Esophagus squamous epithelium (tissue), 5 donors: Measurements from ENCODE around the gene GLIS1. TPM values are rescaled to one million over a fixed set of nuclear protein-coding genes. Genes with fewer than 3 reads are reported as not detected.

Experiments
- DNase-seq: peaks from one replicate; lab custom pipeline; 2025; lab: John Stamatoyannopoulos, UW
- H3K27ac ChIP-seq, 4 donors: fragments of 200-600 bp; sonication (generic); one replicate each; pipeline ENCODE4 v1.5.1; 2016 to 2019; ENCODE audit warnings: mild to moderate bottlenecking in 1 of 4
- H3K27me3 ChIP-seq, 4 donors: fragments of 200-600 bp; sonication (generic); 1 replicate in 3 of 4; 2 replicates in 1 of 4; pipeline versions ENCODE4 v1.5.1 to v1.6.0; 2017 to 2021; ENCODE audit warnings: antibody characterized with exemption in 1 of 4
- H3K36me3 ChIP-seq, 3 donors: fragments of 200-600 bp; sonication (generic); one replicate each; pipeline ENCODE4 v1.5.1; 2016 to 2019
- H3K4me1 ChIP-seq, 3 donors: fragments of 200-600 bp; sonication (generic); one replicate each; pipeline ENCODE4 v1.5.1; 2017 to 2019
- H3K4me3 ChIP-seq, 4 donors: fragments of 200-600 bp; sonication (generic); 1 replicate in 3 of 4; 2 replicates in 1 of 4; pipeline ENCODE4 v1.5.1; 2016 to 2019; ENCODE audit warnings: mild to moderate bottlenecking in 2 of 4, moderate library complexity in 1 of 4
- H3K9me3 ChIP-seq, 3 donors: fragments of 200-600 bp; sonication (generic); one replicate each; pipeline ENCODE4 v1.5.1; 2016 to 2019
- POLR2A ChIP-seq, 4 donors: fragments of 450-650 bp; IDR thresholded peaks; one replicate each; pipeline ENCODE4 v1.6.1; 2017; ENCODE audit warnings: antibody characterized with exemption in 4 of 4, mild to moderate bottlenecking in 4 of 4, moderate library complexity in 3 of 4
- WGBS, 2 donors: methylation state at CpG; one replicate each; pipeline ENCODE4 v1.1.5; 2018; 5-methylcytosine and 5-hydroxymethylcytosine counted together
- intact Hi-C: fragments of 100-400 bp; cut with DNase I; formaldehyde crosslinking; loops from one replicate; pipeline ENCODE4 v1.15.0; 2022
- total RNA-seq, 4 donors: library from RNA; depleted of rRNA; stranded (reverse); fragments of >200 nt; gene quantifications; one replicate each; pipeline ENCODE4 v1.1.0, GENCODE V29; 2016
- TF ChIP-seq, protein P1 (sequence below), 6 experiments: fragments of 450-650 bp in 4 of 6; fragments of 200-600 bp in 2 of 6; sonication (generic) in 2 of 6; IDR thresholded peaks; one replicate each; pipeline ENCODE4 v1.5.1; 2016 to 2019; ENCODE audit warnings: antibody characterized with exemption in 6 of 6, mild to moderate bottlenecking in 4 of 6, moderate library complexity in 4 of 6
- donor health status: DM: yes; HTN: yes; CAD: no.

GLIS1 gene
- total RNA-seq, 4 donors from 2014 or later: 0.57 TPM; not detected in 3

DNA sequence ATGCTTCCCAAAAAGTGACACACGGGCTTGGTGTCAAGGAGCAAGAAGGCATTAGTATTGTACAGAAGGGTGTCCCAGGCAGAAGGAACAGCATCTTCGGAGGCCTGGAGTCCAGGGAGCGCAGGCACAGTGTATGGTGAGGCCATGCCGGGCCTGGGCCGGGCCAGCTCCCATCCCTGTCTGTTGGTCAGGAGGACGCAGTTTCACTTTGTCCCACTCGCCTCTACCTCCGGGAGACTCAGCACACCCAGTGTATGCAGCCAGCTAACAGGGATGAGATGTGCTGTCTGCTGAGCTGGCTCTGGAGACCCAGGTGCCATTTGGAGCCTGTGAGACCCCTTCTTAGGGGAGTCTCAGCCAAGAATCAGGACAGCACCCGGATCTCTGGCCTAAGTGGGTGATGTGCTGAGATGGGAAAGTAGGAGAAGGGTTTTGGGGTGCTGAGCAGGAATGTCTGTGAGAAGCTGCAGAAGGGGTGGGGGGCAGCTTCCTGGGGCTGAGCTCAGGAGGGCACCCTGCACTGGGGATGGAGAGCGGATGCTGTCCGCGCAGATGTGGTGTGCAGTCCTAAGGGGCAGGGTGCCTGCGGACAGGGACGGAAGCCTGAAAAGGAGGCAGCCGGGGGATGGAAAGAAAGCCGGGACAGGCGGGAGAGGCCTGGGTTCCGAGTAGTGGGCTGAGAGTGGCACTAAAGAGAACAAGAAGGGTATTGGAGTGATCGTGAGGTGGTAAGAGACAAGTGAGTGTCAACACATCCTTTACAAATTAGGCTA is 254.1 kb downstream of the GLIS1 start:
- Histone ChIP-seq H3K4me1 (peaks cover 0 to 6% (median 5%) of the 10 kb centered on the region in 3 donors), H3K9me3 (no peaks in the 10 kb centered on the region), H3K4me3 (no peak overlapping the region), H3K27ac (no peak overlapping the region), H3K36me3 (no peaks in the 10 kb centered on the region), H3K27me3 (peaks cover 0 to 80% (median 0%) of the 10 kb centered on the region in 4 donors)
- 73 to 74% methylated on average over 12 to 18 of the region's 19 CpGs for WGBS, 2 donors
- no peak for TF ChIP-seq POLR2A (IDR thresholded peaks at IDR 0.05)
- TF ChIP-seq, protein P1, sequence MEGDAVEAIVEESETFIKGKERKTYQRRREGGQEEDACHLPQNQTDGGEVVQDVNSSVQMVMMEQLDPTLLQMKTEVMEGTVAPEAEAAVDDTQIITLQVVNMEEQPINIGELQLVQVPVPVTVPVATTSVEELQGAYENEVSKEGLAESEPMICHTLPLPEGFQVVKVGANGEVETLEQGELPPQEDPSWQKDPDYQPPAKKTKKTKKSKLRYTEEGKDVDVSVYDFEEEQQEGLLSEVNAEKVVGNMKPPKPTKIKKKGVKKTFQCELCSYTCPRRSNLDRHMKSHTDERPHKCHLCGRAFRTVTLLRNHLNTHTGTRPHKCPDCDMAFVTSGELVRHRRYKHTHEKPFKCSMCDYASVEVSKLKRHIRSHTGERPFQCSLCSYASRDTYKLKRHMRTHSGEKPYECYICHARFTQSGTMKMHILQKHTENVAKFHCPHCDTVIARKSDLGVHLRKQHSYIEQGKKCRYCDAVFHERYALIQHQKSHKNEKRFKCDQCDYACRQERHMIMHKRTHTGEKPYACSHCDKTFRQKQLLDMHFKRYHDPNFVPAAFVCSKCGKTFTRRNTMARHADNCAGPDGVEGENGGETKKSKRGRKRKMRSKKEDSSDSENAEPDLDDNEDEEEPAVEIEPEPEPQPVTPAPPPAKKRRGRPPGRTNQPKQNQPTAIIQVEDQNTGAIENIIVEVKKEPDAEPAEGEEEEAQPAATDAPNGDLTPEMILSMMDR (IDR thresholded peaks at IDR 0.05): no peak
- DNase-seq: no peak
- intact Hi-C loops: loop anchor here (10.0 kb wide), 1 partner anchor 270 kb away; no protein-coding TSS in a partner anchor

DNA sequence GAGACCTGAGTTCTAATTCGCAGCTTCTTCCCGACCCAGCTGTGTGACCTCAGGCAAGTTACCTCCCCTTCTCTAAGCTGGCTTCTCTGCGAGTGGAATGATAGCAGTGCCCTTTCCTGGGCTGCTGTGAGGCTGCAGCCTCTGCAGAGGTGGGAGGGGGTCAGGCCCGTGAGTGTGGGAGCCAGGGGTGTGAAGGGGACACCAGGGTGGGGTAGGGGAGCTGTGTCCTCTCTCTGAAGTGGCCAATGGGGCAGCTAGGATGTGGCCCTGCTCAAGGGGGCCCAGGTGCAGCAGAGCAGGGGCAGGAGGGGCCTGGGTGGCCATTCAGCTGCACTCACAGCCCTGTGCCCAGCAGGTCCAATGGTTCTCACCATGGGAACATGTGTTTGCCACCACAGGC is 255.3 kb downstream of the GLIS1 start:
- Histone ChIP-seq H3K9me3 (no peaks in the 10 kb centered on the region), H3K4me3 (no peak overlapping the region), H3K27ac (no peak overlapping the region), H3K36me3 (no peaks in the 10 kb centered on the region), H3K27me3 (peaks cover 0 to 69% (median 0%) of the 10 kb centered on the region in 4 donors), H3K4me1 (peaks cover 0 to 6% (median 5%) of the 10 kb centered on the region in 3 donors)
- TF ChIP-seq, protein P1 (IDR thresholded peaks at IDR 0.05): no peak
- no peak for TF ChIP-seq POLR2A (IDR thresholded peaks at IDR 0.05)
- no peak for DNase-seq
- 60 to 84% methylated on average over 2 to 3 of the region's 4 CpGs for WGBS, 2 donors
- intact Hi-C loops: loop anchor here (10.0 kb wide), 1 partner anchor 271 kb away; no protein-coding TSS in a partner anchor

DNA sequence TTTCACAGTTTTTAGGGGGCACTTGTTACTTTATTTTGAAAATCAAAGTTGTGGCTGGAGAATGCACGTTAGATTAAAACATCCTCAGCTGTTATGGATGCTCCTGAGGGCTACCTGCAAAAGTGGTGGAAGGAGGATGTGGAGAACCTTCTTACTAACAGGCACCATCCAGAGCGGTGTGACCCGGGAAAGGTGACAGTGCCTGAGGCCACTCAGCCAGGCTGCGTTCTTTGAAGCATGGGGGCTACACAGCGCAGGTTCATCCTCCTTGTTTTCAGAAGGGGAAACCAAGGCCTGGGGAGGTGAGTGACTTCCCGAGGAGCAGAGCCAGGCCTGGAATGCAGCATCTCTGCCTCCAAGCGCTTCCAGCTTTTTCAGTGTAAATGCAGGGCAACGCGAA is 255.8 kb downstream of the GLIS1 start:
- intact Hi-C loops: loop anchor here (10.0 kb wide), 1 partner anchor 272 kb away; no protein-coding TSS in a partner anchor

DNA sequence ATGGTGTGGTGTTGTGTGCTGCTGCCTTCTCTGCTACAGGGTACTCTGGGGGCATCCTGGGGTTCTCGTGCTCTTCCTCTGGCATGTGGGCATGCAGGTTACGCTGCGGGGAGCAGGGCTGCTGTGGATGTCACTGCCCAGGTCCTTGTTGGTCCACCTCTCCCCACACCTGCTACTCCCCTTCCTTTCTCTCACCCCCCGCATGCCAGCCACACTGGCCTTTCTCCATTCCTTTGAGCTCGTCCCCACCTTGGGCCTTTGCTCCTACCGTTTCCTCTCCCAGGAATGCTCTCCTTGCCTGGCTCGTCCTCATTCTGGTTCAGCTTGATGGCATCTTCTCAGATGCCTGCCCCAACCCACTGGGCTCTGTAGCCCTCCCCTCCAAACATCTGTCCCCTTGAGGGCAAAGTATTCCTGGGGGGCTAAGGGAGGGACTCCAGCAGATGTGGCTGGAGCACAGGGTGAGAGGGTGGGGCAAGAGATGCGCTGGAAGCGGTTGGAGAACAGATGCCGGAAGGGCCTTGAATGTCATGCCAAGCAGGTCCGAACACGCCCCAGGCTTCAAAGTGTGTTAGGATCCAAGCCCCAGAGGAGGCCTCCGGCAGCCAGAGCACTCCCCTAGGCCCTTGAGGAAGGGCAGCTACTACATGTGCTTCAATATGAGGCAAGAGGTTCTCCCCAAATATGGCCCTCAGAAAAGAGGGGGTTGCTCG is 256.4 kb downstream of the GLIS1 start:
- Histone ChIP-seq H3K9me3 (no peaks in the 10 kb centered on the region), H3K36me3 (no peaks in the 10 kb centered on the region), H3K27ac (no peak overlapping the region), H3K4me1 (peaks cover 0 to 6% (median 5%) of the 10 kb centered on the region in 3 donors), H3K27me3 (peaks cover 0 to 63% (median 0%) of the 10 kb centered on the region in 4 donors), H3K4me3 (no peak overlapping the region)
- TF ChIP-seq, protein P1 (IDR thresholded peaks at IDR 0.05): no peak
- TF ChIP-seq POLR2A (IDR thresholded peaks at IDR 0.05): no peak
- WGBS, 2 donors: 60 to 83% methylated on average over 13 to 14 of the region's 14 CpGs
- DNase-seq: no peak
- intact Hi-C loops: loop anchor here (10.0 kb wide), 1 partner anchor 272 kb away; no protein-coding TSS in a partner anchor

More for the DNA sequence above, 255.8 kb downstream of the GLIS1 start:
- peaks cover 0 to 64% (median 0%) of the 10 kb centered on the region in 4 donors for H3K27me3 ChIP-seq
- H3K4me3 ChIP-seq: no peak overlapping the region
- TF ChIP-seq, protein P1 (IDR thresholded peaks at IDR 0.05): no peak
- TF ChIP-seq POLR2A (IDR thresholded peaks at IDR 0.05): no peak
- H3K27ac ChIP-seq: no peak overlapping the region
- 83% methylated on average over 9 of the region's 9 CpGs for WGBS, 2 donors
- no peak for DNase-seq
- peaks cover 0 to 6% (median 5%) of the 10 kb centered on the region in 3 donors for H3K4me1 ChIP-seq
- no peaks in the 10 kb centered on the region for H3K9me3 ChIP-seq
- H3K36me3 ChIP-seq: no peaks in the 10 kb centered on the region
